22Rv1 (cell line): ENCODE results near the gene RNF183.

Source experiments
- ZFX ChIP-seq: fragments of 450-650 bp; IDR thresholded peaks from 2 replicates; pipeline ENCODE4 v1.6.1; 2017; ENCODE audit warnings: antibody characterized with exemption, borderline replicate concordance
- TF ChIP-seq, protein P1 (sequence below): fragments of 450-650 bp; IDR thresholded peaks from 2 replicates; pipeline ENCODE4 v1.5.1; 2017; ENCODE audit warnings: mild to moderate bottlenecking

DNA sequence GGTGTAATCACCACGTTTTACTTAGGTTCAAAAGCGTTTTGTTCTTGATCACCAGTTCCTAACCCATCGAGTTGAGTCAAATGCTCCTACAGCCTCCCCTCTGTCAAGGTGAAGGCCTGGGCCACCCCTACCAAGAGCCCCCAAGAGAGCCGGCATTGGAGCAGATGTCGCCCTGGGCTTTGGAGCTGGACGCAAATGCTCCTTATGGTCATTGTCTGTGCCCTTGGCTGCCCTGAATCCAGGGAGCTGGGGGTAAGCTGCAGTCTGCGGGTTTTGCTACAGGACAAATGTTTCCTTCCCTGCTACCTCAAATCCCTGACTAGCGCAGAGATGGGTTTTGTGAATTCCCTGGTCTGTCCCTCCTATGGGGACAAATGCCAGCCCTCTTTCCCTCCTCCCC lies 4.9 kb downstream of the RNF183 start:
- TF ChIP-seq, protein P1, sequence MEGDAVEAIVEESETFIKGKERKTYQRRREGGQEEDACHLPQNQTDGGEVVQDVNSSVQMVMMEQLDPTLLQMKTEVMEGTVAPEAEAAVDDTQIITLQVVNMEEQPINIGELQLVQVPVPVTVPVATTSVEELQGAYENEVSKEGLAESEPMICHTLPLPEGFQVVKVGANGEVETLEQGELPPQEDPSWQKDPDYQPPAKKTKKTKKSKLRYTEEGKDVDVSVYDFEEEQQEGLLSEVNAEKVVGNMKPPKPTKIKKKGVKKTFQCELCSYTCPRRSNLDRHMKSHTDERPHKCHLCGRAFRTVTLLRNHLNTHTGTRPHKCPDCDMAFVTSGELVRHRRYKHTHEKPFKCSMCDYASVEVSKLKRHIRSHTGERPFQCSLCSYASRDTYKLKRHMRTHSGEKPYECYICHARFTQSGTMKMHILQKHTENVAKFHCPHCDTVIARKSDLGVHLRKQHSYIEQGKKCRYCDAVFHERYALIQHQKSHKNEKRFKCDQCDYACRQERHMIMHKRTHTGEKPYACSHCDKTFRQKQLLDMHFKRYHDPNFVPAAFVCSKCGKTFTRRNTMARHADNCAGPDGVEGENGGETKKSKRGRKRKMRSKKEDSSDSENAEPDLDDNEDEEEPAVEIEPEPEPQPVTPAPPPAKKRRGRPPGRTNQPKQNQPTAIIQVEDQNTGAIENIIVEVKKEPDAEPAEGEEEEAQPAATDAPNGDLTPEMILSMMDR: no peak
- no peak for TF ChIP-seq ZFX
